ENCODE results near the gene RELCH.
A peak's percentile ranks its signal among the peaks of the same experiment; 100 is the strongest.

The RELCH gene

GRCh38 chr18:62300359-62300963, 113.4 kb downstream of the RELCH start:
- Histone ChIP-seq H3K36me3 (ENCODE audit: insufficient read depth, low read depth, low read length) (peaks cover 41% of the 10 kb centered on the region), H3K4me1 (ENCODE audit: insufficient read depth, low read length) (no peaks in the 10 kb centered on the region), H3K27me3 (ENCODE audit: insufficient read depth, low read length) (no peaks in the 10 kb centered on the region), H3K27ac (ENCODE audit: low read length) (no peak overlapping the region), H3K9ac (ENCODE audit: low read depth, low read length) (no peak overlapping the region), H3K4me3 (ENCODE audit: low read length) (no peak overlapping the region), H3K9me3 (ENCODE audit: insufficient read depth, low read depth, low read length) (no peaks in the 10 kb centered on the region)

- Histone ChIP-seq H3K9ac (ENCODE audit: low read depth, low read length) (no peak overlapping the region), H3K27me3 (ENCODE audit: insufficient read depth, low read length) (no peaks in the 10 kb centered on the region), H3K4me3 (ENCODE audit: low read length) (no peak overlapping the region), H3K27ac (ENCODE audit: low read length) (no peak overlapping the region), H3K4me1 (ENCODE audit: insufficient read depth, low read length) (no peaks in the 10 kb centered on the region), H3K9me3 (ENCODE audit: insufficient read depth, low read depth, low read length) (no peaks in the 10 kb centered on the region), H3K36me3 (ENCODE audit: insufficient read depth, low read depth, low read length) (peaks cover 41% of the 10 kb centered on the region)
These were observed 114.3 kb downstream of the RELCH start for GRCh38 chr18:62301322-62301721.

GRCh38 chr18:62312851-62313250, 125.8 kb downstream of the RELCH start:
- Histone ChIP-seq H3K9me3 (ENCODE audit: insufficient read depth, low read depth, low read length) (no peaks in the 10 kb centered on the region), H3K4me1 (ENCODE audit: insufficient read depth, low read length) (0 out of 2 replicates have a peak, but pooled peaks cover 2% of the 10 kb centered on the region), H3K9ac (ENCODE audit: low read depth, low read length) (no peak overlapping the region), H3K27me3 (ENCODE audit: insufficient read depth, low read length) (no peaks in the 10 kb centered on the region), H3K4me3 (ENCODE audit: low read length) (no peak overlapping the region), H3K27ac (ENCODE audit: low read length) (no peak overlapping the region), H3K36me3 (ENCODE audit: insufficient read depth, low read depth, low read length) (peaks cover 19% of the 10 kb centered on the region; the same call in 1 of the 2 replicates)

GRCh38 chr18:62318228-62319180, 131.4 kb downstream of the RELCH start:
- Histone ChIP-seq H3K27me3 (ENCODE audit: insufficient read depth, low read length) (peaks cover 24% of the 10 kb centered on the region), H3K27ac (ENCODE audit: low read length) (no peak overlapping the region), H3K4me3 (ENCODE audit: low read length) (no peak overlapping the region), H3K9ac (ENCODE audit: low read depth, low read length) (no peak overlapping the region), H3K36me3 (ENCODE audit: insufficient read depth, low read depth, low read length) (no peaks in the 10 kb centered on the region), H3K4me1 (ENCODE audit: insufficient read depth, low read length) (peaks cover 22% of the 10 kb centered on the region; the same call in 1 of the 2 replicates), H3K9me3 (ENCODE audit: insufficient read depth, low read depth, low read length) (no peaks in the 10 kb centered on the region)

GRCh38 chr18:62321201-62321600, 134.1 kb downstream of the RELCH start:
- no peaks in the 10 kb centered on the region for H3K9me3 ChIP-seq (ENCODE audit: insufficient read depth, low read depth, low read length)
- no peaks in the 10 kb centered on the region for H3K36me3 ChIP-seq (ENCODE audit: insufficient read depth, low read depth, low read length)
- no peak overlapping the region for H3K9ac ChIP-seq (ENCODE audit: low read depth, low read length)
- peaks cover 26% of the 10 kb centered on the region; the same call in 1 of the 2 replicates for H3K4me1 ChIP-seq (ENCODE audit: insufficient read depth, low read length)
- H3K4me3 ChIP-seq (ENCODE audit: low read length) = peak overlapping the region; percentile 35; the same call in 1 of the 2 replicates
- no peak overlapping the region for H3K27ac ChIP-seq (ENCODE audit: low read length)
- H3K27me3 ChIP-seq (ENCODE audit: insufficient read depth, low read length) = peaks cover 47% of the 10 kb centered on the region

- Histone ChIP-seq H3K9ac (ENCODE audit: low read depth, low read length) (peak overlapping the region; percentile 49; the same call in 1 of the 2 replicates), H3K27ac (ENCODE audit: low read length) (no peak overlapping the region), H3K36me3 (ENCODE audit: insufficient read depth, low read depth, low read length) (no peaks in the 10 kb centered on the region), H3K4me3 (ENCODE audit: low read length) (peak overlapping the region; percentile 63), H3K4me1 (ENCODE audit: insufficient read depth, low read length) (peaks cover 36% of the 10 kb centered on the region; the same call in 1 of the 2 replicates), H3K27me3 (ENCODE audit: insufficient read depth, low read length) (peaks cover 71% of the 10 kb centered on the region), H3K9me3 (ENCODE audit: insufficient read depth, low read depth, low read length) (no peaks in the 10 kb centered on the region)
These were observed 136.6 kb downstream of the RELCH start for GRCh38 chr18:62323483-62324180.

GRCh38 chr18:62324181-62324828, 137.2 kb downstream of the RELCH start:
- Histone ChIP-seq H3K4me3 (ENCODE audit: low read length) (peak overlapping the region; percentile 63), H3K27me3 (ENCODE audit: insufficient read depth, low read length) (peaks cover 75% of the 10 kb centered on the region), H3K36me3 (ENCODE audit: insufficient read depth, low read depth, low read length) (no peaks in the 10 kb centered on the region), H3K4me1 (ENCODE audit: insufficient read depth, low read length) (peaks cover 40% of the 10 kb centered on the region; the same call in 1 of the 2 replicates), H3K27ac (ENCODE audit: low read length) (no peak overlapping the region), H3K9me3 (ENCODE audit: insufficient read depth, low read depth, low read length) (no peaks in the 10 kb centered on the region), H3K9ac (ENCODE audit: low read depth, low read length) (peak overlapping the region; percentile 49; the same call in 1 of the 2 replicates)

GRCh38 chr18:62324917-62325805, 138.1 kb downstream of the RELCH start, which contains the start of gene TNFRSF11A:
Gene TNFRSF11A, plus strand, starts transcription at chr18:62325310. Its CDS starts 43 bp downstream, at chr18:62325353.
- H3K27ac ChIP-seq (ENCODE audit: low read length) = no peak within 1 kb of the TSS
- H3K9me3 ChIP-seq (ENCODE audit: insufficient read depth, low read depth, low read length) = no peaks in the 10 kb centered on the region
- peaks cover 80% of the 10 kb centered on the region for H3K27me3 ChIP-seq (ENCODE audit: insufficient read depth, low read length)

GRCh38 chr18:62325806-62326645, 139.0 kb downstream of the RELCH start:
- H3K4me1 ChIP-seq (ENCODE audit: insufficient read depth, low read length) = peaks cover 53% of the 10 kb centered on the region
- peaks cover 82% of the 10 kb centered on the region for H3K27me3 ChIP-seq (ENCODE audit: insufficient read depth, low read length)
- H3K27ac ChIP-seq (ENCODE audit: low read length) = no peak overlapping the region
- H3K36me3 ChIP-seq (ENCODE audit: insufficient read depth, low read depth, low read length) = no peaks in the 10 kb centered on the region
- H3K9me3 ChIP-seq (ENCODE audit: insufficient read depth, low read depth, low read length) = no peaks in the 10 kb centered on the region
- peak overlapping the region; percentile 87 for H3K4me3 ChIP-seq (ENCODE audit: low read length)
- H3K9ac ChIP-seq (ENCODE audit: low read depth, low read length) = peak overlapping the region; percentile 74; the same call in 1 of the 2 replicates

More at GRCh38 chr18:62324917-62325805, 138.1 kb downstream of the RELCH start, which contains the start of gene TNFRSF11A:
- peak within 1 kb of the TSS; percentile 74; the same call in 1 of the 2 replicates for H3K9ac ChIP-seq (ENCODE audit: low read depth, low read length)
- H3K4me1 ChIP-seq (ENCODE audit: insufficient read depth, low read length) = peaks cover 48% of the 10 kb centered on the region
- no peaks in the 10 kb centered on the region for H3K36me3 ChIP-seq (ENCODE audit: insufficient read depth, low read depth, low read length)
- H3K4me3 ChIP-seq (ENCODE audit: low read length) = peak within 1 kb of the TSS; percentile 87
